Heart right ventricle (tissue), 16 donors: ENCODE measurements around the gene ZNF800. TPM values are rescaled to one million over a fixed set of nuclear protein-coding genes. Genes with fewer than 3 reads are reported as not detected.

Experiments
- ATAC-seq, 8 donors: fragments of 200-7000 bp; cut with Tn5 transposase; one replicate each; pipeline ENCODE4 v1.9.1; 2020; ENCODE audit warnings: mild to moderate bottlenecking in 8 of 8, moderate library complexity in 8 of 8, moderate number of reproducible peaks in 1 of 8
- DNase-seq, 2 donors: peaks; one replicate each; pipeline ENCODE4 v3.0.0-alpha.2; 2020
- H3K27ac ChIP-seq, 10 donors: fragments of 200-600 bp; sonication (generic) in 2 of 10; one replicate each; pipeline versions ENCODE4 v1.5.0 to v1.8.0; 2020 to 2022; ENCODE audit warnings: mild to moderate bottlenecking in 3 of 10
- H3K27me3 ChIP-seq, 7 donors: fragments of 200-600 bp; one replicate each; pipeline ENCODE4 v1.8.0; 2021 to 2022; ENCODE audit warnings: mild to moderate bottlenecking in 2 of 7
- H3K36me3 ChIP-seq, 9 donors: fragments of 200-600 bp; sonication (generic) in 1 of 9; one replicate each; pipeline versions ENCODE4 v1.5.0 to v1.8.0; 2020 to 2022; ENCODE audit warnings: mild to moderate bottlenecking in 2 of 9
- H3K4me1 ChIP-seq, 9 donors: fragments of 200-600 bp; sonication (generic) in 1 of 9; one replicate each; pipeline versions ENCODE4 v1.5.0 to v1.8.0; 2020 to 2022; ENCODE audit warnings: mild to moderate bottlenecking in 4 of 9
- H3K4me3 ChIP-seq, 10 donors: fragments of 200-600 bp; sonication (generic) in 2 of 10; one replicate each; pipeline versions ENCODE4 v1.5.0 to v1.8.0; 2020 to 2022; ENCODE audit warnings: mild to moderate bottlenecking in 7 of 10, moderate library complexity in 2 of 10
- H3K9me3 ChIP-seq, 11 donors: fragments of 200-600 bp in 10 of 11; sonication (generic) in 2 of 11; one replicate each; pipeline versions ENCODE4 v1.5.0 to v1.8.0; 2013 to 2022; ENCODE audit warnings: mild to moderate bottlenecking in 2 of 11, control low read depth in 1 of 11, moderate library complexity in 1 of 11
- CTCF ChIP-seq, 9 donors: fragments of 200-600 bp; sonication (generic) in 2 of 9; IDR thresholded peaks; one replicate each; pipeline versions ENCODE4 v1.5.0 to v1.8.0; 2021 to 2022; ENCODE audit warnings: antibody characterized with exemption in 9 of 9, mild to moderate bottlenecking in 5 of 9, moderate library complexity in 1 of 9
- WGBS, 2 donors: extraction: QIAGEN DNeasy Blood & Tissue Kit; methylation state at CpG; one replicate each; pipeline ENCODE4 v1.1.7; 2013; ENCODE audit warnings: inconsistent platforms in 1 of 2; 5-methylcytosine and 5-hydroxymethylcytosine counted together
- intact Hi-C, 10 donors: fragments of 100-400 bp; cut with DNase I; formaldehyde crosslinking; loops; one replicate each; pipeline versions ENCODE4 v1.11.1 to v1.14.2; 2022
- polyA plus RNA-seq, 2 donors: library from polyadenylated mRNA; stranded (reverse); fragments of 200-250 nt; gene quantifications; one replicate each; pipeline ENCODE4 v1.2.3, GENCODE V29; 2013
- total RNA-seq, 10 donors: library from RNA; stranded (reverse); fragmentation: NEBNext Ultra II Directional in 3 of 10; extraction: Animal tissue kit (Norgen Biotek cat#: 25700) in 3 of 10; gene quantifications; one replicate each; pipeline versions ENCODE4 v1.2.1 to v1.2.4, GENCODE V29; 2021 to 2023
- donor health status: Arrhythmogenic right ventricular cardiomyopathy.
- donor health status: ischemic (EF 13 %, LVEDD 7.1; RV severe dilation, severe dysfunction).
- donor health status: healthy with polysubstance abuse.
- donor health status: DM: no; HTN: yes; CAD: no.
- donor health status: DM: no; HTN: no; CAD: no.
- donor health status: ischemic (EF 25% LVEDD 6.9; RV normal size, moderate dysfunction).
- donor health status: ischemic (EF 25% LVEDD 5.7; RV mildly dilated, moderate dysfunction).
- donor health status: healthy.
- donor health status: DM: yes; HTN: yes; CAD: no.
- donor health status: Ischemic cardiomyopathy.
- donor health status: ischemic (EF 35%, LVEDD 5.7; RV mildly dilated, moderate dysfunction).
- donor health status: nonischemic (EF 11% LVEDD 7.7; RV severe dilation, severe dysfunction).
- donor health status: DM: yes; HTN: yes; CAD: no.
- donor health status: PGD.
- donor health status: ischemic (EF 29% LVEDD 5.4; RV normal size, mild dysfunction).
- donor health status: nonischemic (EF 23%, LVEDD 6.1; RV moderate dilation, normal function).

ZNF800 gene
- total and polyA plus RNA-seq, 12 donors, result 3.4 to 35.8 (median 23.2) TPM

- peaks cover 0 to 16% (median 0%) of the 10 kb centered on the region in 11 donors for H3K9me3 ChIP-seq
- H3K27ac ChIP-seq, result no peak overlapping the region
- H3K4me1 ChIP-seq, result peaks cover 0 to 7% (median 2%) of the 10 kb centered on the region in 9 donors
- H3K4me3 ChIP-seq, result no peak overlapping the region
- TF ChIP-seq CTCF (IDR thresholded peaks at IDR 0.05), result no peak
- peaks cover 0 to 3% (median 0%) of the 10 kb centered on the region in 7 donors for H3K27me3 ChIP-seq
- H3K36me3 ChIP-seq, result no peaks in the 10 kb centered on the region
- no peak for DNase-seq
- WGBS, 2 donors, result 65 to 70% methylated on average over 1 of the region's 1 CpG
- no peak for ATAC-seq
- intact Hi-C loops, result loop anchor here in 1 of 10 donors (10.0 kb wide), 1 partner anchor 52 kb away; the partner anchor contains the start of gene ZNF800
These were observed 49.9 kb downstream of the ZNF800 start for GRCh38 chr7:127342596-127342995.

GRCh38 chr7:127338122-127338521 is 54.4 kb downstream of the ZNF800 start:
- WGBS, 2 donors, result 52 to 55% methylated on average over 1 of the region's 1 CpG
- TF ChIP-seq CTCF (IDR thresholded peaks at IDR 0.05), result no peak
- peaks cover 0 to 13% (median 0%) of the 10 kb centered on the region in 11 donors for H3K9me3 ChIP-seq
- peak overlapping the region in 1 of 10 donors; percentile 0 for H3K27ac ChIP-seq
- no peak for DNase-seq
- intact Hi-C loops, result no loop called here
- no peak overlapping the region for H3K4me3 ChIP-seq
- peaks cover 0 to 10% (median 0%) of the 10 kb centered on the region in 9 donors for H3K4me1 ChIP-seq
- ATAC-seq, result peak in 4 of 8 donors; percentile 38 to 62 (median 47)
- H3K36me3 ChIP-seq, result no peaks in the 10 kb centered on the region
- no peaks in the 10 kb centered on the region for H3K27me3 ChIP-seq

GRCh38 chr7:127337581-127337980 is 54.9 kb downstream of the ZNF800 start:
- Histone ChIP-seq H3K9me3 (peaks cover 0 to 8% (median 0%) of the 10 kb centered on the region in 11 donors), H3K4me3 (no peak overlapping the region), H3K36me3 (no peaks in the 10 kb centered on the region), H3K27me3 (peaks cover 0 to 4% (median 0%) of the 10 kb centered on the region in 7 donors), H3K4me1 (peaks cover 0 to 10% (median 0%) of the 10 kb centered on the region in 9 donors), H3K27ac (peak overlapping the region in 1 of 10 donors; percentile 0)
- no peak for TF ChIP-seq CTCF (IDR thresholded peaks at IDR 0.05)
- peak in 6 of 8 donors; percentile 61 to 91 (median 86) for ATAC-seq
- WGBS, 2 donors, result 41 to 54% methylated on average over 5 of the region's 5 CpGs
- intact Hi-C loops, result no loop called here
- peak; percentile 22 to 25 for DNase-seq

- Histone ChIP-seq H3K36me3 (no peaks in the 10 kb centered on the region), H3K27me3 (peaks cover 0 to 7% (median 0%) of the 10 kb centered on the region in 7 donors), H3K4me3 (no peak overlapping the region), H3K4me1 (peaks cover 0 to 10% (median 0%) of the 10 kb centered on the region in 9 donors), H3K9me3 (peaks cover 0 to 3% (median 0%) of the 10 kb centered on the region in 11 donors), H3K27ac (no peak overlapping the region)
- intact Hi-C loops, result no loop called here
- TF ChIP-seq CTCF (IDR thresholded peaks at IDR 0.05), result no peak
- no peak for ATAC-seq
- WGBS, 2 donors, result 91 to 93% methylated on average over 2 of the region's 2 CpGs
- no peak for DNase-seq
These were observed 56.0 kb downstream of the ZNF800 start for GRCh38 chr7:127336458-127336857.
